ENCODE data around the gene VASN.
"Not testable (repeated sequence)": the region's sequence is repeated elsewhere in the genome, so short reads cannot be mapped to it uniquely, and the experiment has no call there.

The VASN gene

DNA sequence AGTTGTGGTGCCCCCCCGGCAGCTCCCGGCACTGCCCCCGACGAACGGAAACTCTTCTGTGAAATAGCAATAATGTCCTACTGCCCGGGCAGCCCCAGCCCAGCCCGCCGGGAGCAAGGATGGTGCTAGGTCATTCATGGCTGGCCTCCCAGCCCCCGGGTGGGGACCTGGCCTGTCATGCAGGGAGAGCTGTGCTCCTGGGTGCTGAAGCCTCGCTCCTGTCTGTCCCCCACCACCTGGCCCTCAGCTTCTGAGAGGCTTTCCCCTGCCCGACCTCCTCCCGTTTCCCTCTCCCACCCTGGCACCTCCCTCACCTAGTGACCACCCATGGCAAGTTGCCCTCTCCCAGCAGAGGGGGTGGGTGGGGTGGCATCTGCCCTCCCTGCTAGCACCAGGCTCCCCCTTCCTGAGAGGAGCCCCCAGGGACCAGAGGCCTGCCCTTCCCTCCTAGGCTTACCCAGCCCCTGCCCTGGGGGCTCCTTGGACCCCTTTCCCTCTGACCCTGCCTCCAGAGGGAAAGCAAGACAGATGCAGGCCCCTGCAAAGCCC lies 34.0 kb upstream of the VASN start:
- no peak for DNase-seq

DNA sequence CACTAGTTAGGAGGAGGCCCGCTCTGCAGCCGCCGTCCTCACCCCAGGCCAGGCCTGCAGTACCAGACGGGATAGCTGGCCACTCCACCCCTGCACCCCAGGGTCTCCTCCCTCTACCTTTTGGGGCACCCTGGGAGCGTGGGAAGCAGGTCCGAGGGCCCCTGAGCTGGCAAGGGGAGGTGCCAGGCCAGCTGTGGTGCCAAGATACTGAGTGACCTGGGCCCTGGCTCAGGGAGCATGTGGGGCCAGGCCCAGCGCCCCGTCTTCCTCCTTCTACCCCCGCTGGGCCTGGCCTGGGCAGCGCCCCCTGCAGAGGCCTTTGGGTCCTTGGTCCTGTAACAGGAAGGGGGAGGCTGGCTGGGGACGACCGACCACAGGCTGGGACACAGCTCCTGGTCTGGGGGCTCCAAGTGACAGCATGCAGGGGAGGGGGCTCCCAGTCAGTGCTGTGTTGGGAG lies 33.5 kb upstream of the VASN start:
- no peak for DNase-seq

DNA sequence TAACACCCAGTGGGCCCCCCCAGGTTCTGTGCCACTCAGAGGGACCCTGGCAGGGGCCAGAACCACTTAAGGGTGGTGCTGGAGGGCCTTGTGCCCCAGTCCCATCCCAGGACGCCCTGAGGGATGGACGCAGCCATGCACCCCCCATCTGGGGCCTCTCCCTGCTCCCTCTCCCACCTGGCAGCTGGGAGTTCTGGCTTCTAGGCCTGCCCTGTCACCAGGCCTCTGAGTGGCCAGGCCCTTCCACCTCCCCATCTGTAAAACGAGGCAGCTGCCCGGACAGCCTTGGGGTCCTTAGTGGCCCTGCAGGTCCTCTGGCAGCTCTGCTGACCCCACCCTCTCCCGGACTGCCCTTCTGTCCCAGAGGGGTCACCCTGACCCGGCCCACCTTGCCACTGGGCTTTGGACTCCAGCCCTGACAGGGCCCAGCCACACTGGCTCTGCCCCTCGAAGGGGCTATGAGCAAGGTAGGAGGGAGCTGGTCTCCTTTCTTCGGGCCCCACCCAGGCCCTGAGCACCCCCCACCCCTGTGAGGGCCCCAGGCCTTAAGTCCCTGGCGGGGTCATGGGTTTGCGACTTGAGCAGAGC lies 32.8 kb upstream of the VASN start:
- DNase-seq = no peak

DNA sequence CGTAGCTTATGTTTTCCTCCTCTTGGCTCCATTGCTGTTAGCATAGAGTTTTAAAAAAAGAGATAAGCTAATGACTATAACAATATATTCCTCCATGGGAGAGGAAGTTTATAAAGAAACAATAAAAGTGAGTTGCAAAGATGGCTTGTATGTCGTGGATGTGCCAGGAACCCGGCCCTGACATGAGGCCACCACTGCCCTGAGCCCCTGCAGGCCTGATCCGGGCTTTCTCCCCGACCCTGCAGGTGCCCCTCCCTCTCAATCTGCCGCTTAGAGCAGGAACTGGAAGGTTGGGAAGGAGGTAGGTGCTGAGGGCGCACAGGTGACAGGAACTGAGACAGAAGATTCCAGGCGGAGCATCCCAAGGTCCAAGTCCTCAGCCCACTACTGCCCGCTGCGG lies 32.2 kb upstream of the VASN start:
- DNase-seq = no peak

DNA sequence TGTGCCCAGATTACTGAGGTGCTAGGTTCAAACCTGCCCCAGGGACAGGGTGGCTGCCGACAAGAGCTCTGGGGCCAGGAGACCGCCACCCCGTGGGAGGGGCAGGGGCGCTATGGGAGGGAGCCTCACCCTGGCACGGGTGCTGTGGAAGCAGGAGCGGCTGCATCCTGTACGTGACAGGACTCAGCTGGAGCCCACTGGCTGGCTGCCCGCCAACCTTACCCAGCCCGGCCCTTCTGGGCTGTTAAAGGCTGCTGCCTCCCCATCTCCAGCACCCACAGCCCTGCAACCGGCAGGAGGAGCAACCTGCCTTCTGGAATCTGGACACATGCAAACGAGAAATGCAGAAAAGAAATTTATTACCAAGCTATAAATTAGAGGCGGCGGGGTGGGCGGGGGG lies 31.7 kb upstream of the VASN start:
- DNase-seq = no peak

DNA sequence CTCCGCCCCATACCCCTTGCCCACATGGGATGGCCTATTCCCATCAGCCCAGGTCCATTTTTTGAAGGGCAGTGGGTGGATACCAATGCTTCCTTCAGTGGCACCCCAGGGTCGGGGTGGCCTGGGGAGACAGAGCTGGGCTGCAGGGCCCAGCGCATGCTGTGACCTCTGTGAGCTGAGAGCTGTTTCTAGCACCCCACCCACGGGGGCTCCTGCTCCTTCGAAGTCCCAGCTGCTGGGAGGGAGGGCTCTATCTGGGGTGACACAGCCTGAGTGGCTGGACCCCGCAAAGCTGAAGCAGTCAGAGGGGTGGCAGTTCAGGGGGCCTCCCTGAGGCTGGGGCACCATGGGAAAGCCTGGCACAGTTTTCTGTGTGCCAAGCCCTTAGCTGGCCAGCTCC lies 31.2 kb upstream of the VASN start:
- no peak for DNase-seq

DNA sequence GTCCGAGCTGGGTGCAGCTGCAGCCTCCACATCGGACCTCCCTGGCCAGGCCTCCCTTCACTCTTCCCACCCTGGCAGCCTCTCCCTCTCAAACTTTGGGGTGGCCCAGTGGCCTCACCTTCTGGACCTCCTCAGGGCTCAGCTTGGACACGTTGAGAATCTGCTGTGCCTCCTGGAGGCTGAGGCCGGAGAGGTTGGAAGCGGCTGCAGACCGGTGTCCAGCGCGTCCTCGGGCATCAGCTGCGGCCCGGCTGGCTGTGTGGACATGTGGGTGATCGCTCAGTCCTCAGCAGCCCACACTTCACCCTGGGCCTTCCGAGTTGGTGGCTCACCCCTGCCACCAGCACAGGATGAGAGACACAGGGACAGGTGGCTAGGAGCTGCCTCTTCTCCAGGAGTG lies 30.4 kb upstream of the VASN start:
- no peak for DNase-seq

DNA sequence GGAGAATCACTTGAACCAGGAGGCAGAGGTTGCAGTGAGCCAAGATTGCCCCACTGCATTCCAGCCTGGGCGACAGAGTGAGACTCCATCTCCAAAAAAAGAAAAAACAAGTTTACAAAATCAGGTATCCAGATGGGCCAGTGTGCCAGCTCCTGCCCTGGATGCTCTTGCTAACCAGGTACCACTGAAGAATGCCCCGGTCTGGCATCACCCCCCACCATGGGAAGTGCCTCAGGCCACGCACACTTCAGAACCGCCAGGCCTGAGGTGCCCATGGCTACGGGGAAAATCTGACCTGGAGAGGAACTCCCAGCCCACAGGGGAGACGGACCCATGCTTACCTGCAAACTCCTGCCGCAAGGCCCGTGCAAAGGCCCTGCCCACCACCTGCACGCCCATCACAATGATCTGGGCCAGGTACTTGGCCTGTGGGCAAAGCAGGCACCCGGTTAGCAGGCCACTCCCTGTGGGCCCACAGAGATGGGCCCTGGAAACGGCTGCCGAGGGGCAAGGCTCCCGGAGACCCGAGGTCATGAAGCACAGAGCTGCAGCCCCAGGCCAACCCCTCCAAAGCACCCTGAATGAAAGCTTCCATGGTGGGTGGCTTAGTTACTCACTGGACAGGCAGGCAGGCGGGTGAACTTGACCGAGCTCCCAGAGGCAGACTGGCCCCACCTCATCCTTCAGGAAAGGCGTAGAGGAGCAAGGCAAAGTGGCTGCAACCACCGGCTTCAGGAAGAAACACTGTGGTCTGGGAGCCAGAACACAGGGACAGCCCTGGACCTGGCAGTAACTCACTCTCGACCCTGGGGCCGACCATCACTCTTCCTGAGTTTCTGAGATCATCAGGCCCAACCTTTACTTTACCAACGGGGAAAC lies 28.5 kb upstream of the VASN start:
- DNase-seq = no peak

DNA sequence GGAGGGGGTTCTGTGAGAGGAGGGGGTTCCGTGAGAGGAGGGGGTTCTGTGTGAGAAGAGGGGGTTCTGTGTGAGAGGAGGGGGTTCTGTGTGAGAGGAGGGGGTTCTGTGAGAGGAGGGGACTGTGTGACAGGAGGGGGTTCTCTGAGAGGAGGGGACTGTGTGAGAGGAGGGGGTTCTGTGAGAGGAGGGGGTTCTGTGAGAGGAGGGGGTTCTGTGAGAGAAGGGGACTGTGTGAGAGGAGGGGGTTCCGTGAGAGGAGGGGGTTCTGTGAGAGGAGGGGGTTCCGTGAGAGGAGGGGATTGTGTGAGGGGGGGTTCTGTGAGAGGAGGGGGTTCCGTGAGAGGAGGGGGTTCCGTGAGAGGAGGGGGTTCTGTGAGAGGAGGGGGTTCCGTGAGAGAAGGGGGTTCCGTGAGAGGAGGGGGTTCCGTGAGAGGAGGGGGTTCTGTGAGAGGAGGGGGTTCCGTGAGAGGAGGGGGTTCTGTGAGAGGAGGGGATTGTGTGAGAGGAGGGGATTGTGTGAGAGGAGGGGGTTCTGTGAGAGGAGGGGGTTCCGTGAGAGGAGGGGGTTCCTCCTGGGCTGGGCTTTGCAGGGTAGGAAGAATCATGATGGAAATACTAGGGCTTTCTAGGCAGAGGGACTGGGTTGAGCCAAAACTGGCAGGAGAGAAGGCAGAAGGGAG lies 27.2 kb upstream of the VASN start:
- DNase-seq = not testable (repeated sequence)

DNA sequence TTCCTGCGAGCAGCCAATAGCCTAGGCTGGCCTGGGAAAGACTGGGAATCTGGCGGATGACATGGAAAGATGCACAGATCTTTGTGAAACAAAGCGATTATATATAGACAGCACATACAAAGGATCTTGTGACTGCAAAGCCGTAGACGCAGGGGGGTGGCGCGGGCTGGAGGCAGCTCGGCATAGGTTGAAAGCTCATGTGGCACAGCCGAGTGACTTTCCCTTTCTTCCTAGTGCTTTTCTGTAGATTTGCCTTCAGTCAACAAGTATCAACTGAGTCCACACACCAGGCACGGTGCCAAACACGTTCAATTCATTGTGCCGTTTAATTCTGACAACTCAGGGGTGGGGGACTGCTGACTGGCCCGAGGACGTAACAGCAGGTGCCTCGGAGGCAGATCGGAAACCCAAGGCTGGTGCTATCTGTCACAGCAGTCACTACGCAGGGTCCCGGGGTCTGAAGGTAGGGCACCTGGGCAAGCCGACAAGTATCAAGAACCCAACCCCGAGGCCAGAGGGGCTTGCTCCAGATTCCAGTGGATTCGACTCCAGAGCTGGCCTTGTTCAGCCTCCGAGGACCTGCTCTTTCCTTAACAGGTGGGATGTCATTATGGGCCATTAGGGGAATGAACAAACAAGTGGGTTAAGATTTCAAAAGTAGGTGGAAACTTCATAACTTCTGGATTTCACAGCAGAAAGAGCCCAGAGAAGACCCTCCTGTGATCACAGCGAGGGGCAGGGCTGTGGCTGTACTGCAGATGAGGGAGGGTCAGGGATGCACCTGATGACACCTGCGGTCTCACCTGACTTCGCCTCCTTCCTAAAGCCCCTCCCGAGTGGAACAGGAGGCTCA lies 26.4 kb upstream of the VASN start:
- DNase-seq = no peak

DNA sequence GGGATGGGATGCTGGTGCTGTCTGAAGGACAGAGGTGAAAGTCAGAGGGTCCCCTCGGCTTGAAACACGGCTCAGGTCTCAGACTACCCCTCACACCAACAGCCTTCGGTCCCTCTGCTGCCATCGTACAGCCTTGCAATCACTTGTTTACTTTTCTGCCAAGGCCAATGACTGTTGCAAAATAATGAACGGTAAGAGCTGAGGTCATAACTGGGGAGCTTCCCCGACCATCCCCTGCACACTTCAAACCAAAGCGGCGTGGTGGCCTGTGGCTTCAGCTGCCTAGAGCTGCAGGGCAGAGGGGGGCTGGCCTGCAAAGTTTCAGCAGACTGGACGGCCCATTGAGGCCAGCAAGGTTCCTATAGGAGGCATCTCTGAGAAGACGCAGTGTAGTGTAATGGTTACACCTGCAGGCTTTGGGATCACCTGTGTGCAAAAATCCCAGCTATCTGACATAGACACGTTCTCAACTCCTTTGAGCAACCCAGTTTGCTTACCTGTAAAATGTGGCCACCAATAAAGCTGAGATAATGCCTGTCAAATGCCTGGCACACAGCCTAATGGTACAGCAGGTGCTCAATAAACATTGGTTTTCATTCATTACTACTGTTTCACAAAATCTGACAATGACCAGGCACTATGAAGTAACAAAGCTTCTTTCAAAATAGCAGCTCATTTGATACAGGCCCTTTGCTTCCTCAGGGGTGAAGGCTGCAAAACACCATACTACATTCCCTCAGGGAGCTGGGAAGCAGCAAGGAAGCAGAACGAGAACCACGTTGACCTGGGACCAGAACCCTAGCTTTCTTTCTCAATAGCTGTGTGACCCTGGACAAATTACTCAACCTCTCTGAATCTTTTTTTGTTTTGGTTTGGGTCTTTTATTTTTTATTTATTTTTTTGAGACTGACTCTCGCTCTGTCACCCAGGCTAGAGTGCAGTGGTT lies 25.5 kb upstream of the VASN start:
- DNase-seq = no peak

DNA sequence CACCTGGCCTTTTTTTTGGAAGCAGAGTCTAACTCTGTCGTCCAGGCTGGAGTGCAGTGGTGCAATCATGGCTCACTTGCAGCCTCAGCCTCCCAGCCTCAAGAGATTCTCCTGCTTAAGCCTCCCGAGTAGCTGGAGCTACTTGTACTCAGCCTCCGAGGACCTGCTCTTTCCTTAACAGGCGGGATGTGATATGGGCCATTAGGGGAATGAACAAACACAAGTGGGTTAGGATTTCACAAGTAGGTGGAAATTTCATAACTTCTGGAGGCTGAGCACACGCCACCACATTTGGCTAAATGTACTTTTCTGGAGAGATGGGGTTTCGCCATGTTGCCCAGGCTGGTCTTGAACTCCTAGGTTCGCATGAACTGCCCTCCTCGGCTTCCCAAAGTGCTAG lies 24.6 kb upstream of the VASN start:
- no peak for DNase-seq

DNA sequence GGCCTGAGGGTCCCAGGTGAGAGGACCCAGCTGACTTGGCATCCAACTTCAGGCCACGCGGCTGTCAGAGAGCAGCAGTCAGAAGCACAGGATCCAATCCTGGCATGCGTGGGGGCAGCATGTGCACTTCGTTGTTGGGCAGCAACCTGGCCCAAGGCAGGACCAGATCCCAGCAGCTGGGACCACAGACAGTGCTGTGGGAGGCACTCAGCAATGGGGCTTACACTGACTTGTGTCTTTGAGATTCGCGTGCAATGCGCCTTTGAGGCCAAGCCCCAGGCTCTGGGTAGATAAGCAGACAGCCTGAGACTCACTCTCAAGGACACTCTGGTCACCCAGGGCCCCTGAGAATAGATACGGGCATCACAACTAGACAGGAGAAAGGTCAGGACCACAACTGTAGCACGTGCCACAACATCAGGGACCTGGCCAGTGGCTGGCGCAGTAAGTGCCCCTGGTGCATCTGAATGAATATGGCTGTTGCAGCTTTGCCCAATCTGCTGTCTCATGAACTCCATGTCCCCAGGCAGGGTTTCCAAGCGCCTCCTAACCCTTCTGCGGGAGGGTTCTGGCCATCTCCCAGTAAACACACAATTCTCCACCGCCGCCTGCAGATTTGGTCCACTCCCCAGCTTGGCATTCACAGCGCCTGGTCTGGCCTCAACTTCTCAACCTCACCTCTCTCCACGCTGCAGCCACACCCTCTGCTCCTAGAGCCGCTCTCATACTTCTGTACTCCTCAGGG lies 23.7 kb upstream of the VASN start:
- no peak for DNase-seq

DNA sequence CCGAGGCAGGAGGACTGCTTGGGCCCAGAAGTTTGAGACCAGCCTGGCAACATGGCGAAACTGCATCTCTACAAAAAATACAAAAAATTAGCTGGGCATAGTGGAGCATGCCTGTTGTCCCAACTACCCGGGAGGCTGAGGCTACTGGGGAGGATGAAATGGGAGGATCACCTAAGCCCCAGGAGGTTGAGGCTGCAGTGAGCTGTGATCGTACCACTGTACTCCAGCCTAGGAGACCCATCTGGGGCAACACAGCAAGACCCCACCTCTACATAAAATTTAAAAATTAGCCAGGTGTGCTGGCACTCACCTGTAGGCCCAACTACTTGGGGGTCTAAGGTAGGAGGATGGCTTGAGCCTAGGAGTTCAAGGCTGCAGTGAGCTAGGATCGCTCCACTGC lies 22.3 kb upstream of the VASN start:
- DNase-seq = no peak

DNA sequence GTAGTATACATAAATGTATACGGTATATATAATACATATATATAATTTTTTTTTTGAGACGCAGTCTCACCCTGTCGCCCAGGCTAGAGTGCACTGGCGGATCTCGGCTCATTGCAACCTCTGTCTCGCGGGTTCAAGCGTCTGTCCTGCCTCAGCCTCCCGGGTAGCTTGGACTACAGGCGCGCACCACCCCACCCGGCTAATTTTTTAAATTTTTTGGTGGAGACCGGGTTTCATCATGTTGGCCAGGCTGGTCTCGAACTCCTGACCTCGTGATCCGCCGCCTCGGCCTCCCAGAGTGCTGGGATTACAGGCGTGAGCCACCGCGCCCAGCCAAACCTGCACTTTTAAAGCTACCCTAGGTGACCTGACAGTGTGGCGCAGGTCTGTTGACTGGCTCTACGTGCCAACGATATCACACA lies 21.3 kb upstream of the VASN start:
- DNase-seq = no peak

DNA sequence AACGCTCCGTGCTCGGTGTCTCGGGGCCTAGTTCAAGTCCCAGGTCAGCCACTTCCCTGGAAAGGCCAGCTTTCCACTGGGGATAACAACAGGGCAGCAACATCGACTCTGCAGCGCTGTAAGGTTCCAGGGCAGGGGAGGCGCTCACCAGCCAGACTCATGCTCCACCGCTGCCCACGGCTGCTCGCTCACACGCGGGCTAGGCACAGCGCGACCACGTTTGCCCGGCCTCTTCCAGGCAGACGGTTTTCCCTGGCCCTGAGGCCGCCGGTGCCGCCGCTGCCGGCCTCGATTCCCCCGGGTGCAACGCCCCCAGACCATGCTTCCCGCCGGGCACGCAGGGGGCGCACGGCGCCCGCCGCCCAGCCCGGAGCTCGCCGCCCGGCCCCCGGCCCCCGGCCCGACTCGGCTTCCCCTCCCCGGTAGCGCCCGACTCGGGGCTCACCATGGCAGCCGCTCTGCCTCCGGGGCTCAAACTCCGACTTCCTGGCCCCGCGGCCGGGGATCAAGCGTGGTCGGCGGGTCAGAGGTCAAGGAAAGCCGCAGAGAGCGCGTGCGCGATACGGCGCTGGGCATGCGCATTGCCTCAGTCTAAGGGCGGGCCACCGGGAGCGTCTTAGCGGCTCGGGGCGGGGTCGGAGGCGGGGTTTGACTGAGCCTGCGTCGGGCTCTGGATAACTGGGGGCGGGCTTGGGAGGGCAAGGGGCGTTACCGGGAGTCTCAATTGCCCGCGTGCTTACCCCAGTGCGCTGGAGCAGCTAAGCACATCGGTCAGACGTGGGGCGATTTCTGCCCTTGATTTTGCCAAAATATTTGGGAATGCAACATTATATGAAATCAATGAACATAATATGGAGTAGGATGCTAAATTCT lies 20.6 kb upstream of the VASN start, which contains the start of gene PAM16:
PAM16 (minus strand) TSS at position 535 of the 873 bp plus-strand sequence; CDS start at position 448, 87 bp downstream.
- DNase-seq = peak; percentile 21

DNA sequence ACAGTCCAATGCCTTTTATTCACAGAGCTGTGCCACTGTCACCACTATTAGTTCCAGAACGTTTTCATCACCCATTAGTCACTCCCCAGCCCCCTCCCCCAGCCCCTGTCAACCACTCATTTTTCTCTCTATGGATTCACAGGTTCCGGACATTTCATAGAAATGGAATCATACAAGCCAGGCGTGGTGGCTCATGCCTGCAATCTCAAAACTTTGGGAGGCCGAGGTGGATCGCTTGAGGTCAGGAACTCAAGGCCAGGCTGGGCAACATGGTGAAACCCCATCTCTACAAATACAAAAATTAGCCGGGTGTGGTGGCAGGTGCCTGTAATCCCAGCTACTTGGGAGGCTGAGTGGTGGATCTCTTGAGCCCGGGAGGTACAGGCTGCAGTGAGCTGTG lies 19.8 kb upstream of the VASN start:
- no peak for DNase-seq

DNA sequence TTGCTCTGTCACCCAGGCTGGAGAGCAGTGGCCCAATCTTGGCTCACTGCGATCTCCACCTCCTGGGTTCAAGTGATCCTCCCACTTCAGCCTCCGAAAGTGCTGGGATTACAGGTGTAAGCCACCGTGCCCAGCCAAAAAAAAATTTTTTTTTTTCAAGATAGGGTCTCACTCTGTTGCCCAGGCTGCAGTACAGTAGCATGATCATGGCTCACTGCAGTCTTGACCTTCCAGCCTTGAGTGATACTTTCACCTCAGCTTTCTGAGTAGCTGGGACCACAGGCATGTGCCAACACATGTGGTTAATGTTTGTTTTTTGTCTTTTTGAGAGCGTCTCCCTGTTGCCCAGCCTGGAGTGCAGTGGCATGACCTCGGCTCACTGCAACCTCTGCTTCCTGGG lies 18.8 kb upstream of the VASN start:
- no peak for DNase-seq

DNA sequence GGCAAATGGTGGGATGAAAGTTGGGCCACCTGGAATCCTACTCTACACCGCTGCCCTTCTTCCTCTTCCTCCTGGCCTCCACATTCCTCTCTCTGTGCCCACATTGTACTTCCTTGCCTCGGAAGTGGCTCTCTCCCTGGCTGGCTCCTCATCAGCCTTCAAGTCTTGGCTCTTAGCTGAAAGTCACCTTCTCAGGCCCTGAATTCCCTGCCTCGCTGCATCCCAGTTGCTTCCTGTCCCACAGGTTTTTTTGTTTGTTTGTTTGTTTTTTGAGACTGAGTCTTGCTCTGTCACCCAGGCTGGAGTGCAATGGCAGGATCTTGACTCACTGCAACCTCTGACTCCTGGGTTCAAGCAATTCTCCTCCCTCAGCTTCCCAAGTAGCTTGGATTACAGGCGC lies 18.0 kb upstream of the VASN start:
- no peak for DNase-seq
